Measurements from ENCODE around the gene NEU3.
"Not testable (repeated sequence)": the region's sequence is repeated elsewhere in the genome, so short reads cannot be mapped to it uniquely, and the experiment has no call there.

The NEU3 gene

GRCh38 chr11:75004215-75004614 lies 15.5 kb downstream of the NEU3 start:
- TF ChIP-seq ZNF274 (IDR thresholded peaks at IDR 0.05; ENCODE audit: low read depth, low read length) (no peak), YY1 (IDR thresholded peaks at IDR 0.05; ENCODE audit: insufficient read depth, insufficient read length) (no peak), SUZ12 (IDR thresholded peaks at IDR 0.05; ENCODE audit: extremely low read depth, insufficient read depth, insufficient read length) (no peak)
- no peak for DNase-seq (ENCODE audit: low read depth, low spot score)
- Histone ChIP-seq H3K36me3 (ENCODE audit: insufficient read depth, insufficient read length, low read length) (peaks cover 28% of the 10 kb centered on the region), H3K27me3 (ENCODE audit: insufficient read depth, insufficient read length) (no peaks in the 10 kb centered on the region), H3K4me1 (ENCODE audit: insufficient read depth, insufficient read length) (no peaks in the 10 kb centered on the region), H3K4me3 (ENCODE audit: insufficient read length, low read depth) (no peak overlapping the region), H3K9ac (ENCODE audit: insufficient read length, low read depth) (no peak overlapping the region), H3K9me3 (ENCODE audit: insufficient read depth, low read length) (no peaks in the 10 kb centered on the region)

DNA sequence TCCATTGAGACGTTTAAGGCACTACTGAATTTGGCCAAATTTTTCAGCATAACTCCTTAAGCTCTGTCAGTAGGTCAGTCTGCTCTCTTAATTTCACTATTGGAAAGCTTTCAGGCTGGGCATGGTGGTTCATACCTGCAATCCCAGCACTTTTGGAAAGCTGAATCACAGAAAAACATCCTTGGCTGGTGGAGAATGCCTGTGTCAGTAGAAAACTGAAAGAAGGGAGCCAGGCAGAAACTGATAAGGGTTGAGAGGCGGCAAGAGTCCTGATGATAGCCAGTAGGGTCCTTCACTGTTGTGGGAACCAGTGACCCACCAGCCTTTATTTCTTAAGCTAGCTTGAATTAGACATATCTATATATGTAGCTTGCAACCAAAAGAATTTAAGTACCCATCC lies 22.6 kb downstream of the NEU3 start:
- no peaks in the 10 kb centered on the region for H3K27me3 ChIP-seq (ENCODE audit: insufficient read depth, insufficient read length)

DNA sequence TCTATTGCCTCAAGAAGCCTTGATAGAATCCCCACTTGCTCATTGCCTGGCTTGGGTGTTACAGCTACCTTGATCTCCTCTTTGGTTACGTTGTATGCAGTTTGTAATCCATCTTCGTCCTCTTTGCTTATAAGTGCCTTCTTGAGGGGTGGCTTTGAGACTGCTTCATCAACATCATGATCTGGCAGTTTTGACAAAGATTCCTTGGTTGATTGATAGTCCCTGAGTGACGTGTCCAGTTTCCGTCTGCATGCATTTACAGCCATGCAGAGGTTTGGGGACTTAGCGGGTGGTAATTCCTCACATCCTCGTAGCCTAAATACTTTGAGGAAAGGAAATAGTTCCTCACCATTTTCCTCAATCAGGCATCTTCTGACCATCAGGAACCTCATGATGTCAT lies 23.1 kb downstream of the NEU3 start:
- no peak for DNase-seq (ENCODE audit: low read depth, low spot score)
- no peaks in the 10 kb centered on the region for H3K27me3 ChIP-seq (ENCODE audit: insufficient read depth, insufficient read length)
- TF ChIP-seq SUZ12 (IDR thresholded peaks at IDR 0.05; ENCODE audit: extremely low read depth, insufficient read depth, insufficient read length) (no peak), YY1 (IDR thresholded peaks at IDR 0.05; ENCODE audit: insufficient read depth, insufficient read length) (no peak)
- H3K4me1 ChIP-seq (ENCODE audit: insufficient read depth, insufficient read length) = no peaks in the 10 kb centered on the region
- H3K9ac ChIP-seq (ENCODE audit: insufficient read length, low read depth) = no peak overlapping the region
- no peak overlapping the region for H3K4me3 ChIP-seq (ENCODE audit: insufficient read length, low read depth)
- H3K9me3 ChIP-seq (ENCODE audit: insufficient read depth, low read length) = no peaks in the 10 kb centered on the region
- peaks cover 25% of the 10 kb centered on the region for H3K36me3 ChIP-seq (ENCODE audit: insufficient read depth, insufficient read length, low read length)

More for the DNA sequence above, 22.6 kb downstream of the NEU3 start:
- no peak for DNase-seq (ENCODE audit: low read depth, low spot score)
- H3K36me3 ChIP-seq (ENCODE audit: insufficient read depth, insufficient read length, low read length) = peaks cover 29% of the 10 kb centered on the region
- no peaks in the 10 kb centered on the region for H3K4me1 ChIP-seq (ENCODE audit: insufficient read depth, insufficient read length)
- H3K9me3 ChIP-seq (ENCODE audit: insufficient read depth, low read length) = no peaks in the 10 kb centered on the region
- H3K4me3 ChIP-seq (ENCODE audit: insufficient read length, low read depth) = no peak overlapping the region
- no peak for TF ChIP-seq ZNF274 (IDR thresholded peaks at IDR 0.05; ENCODE audit: low read depth, low read length)
- no peak for TF ChIP-seq SUZ12 (IDR thresholded peaks at IDR 0.05; ENCODE audit: extremely low read depth, insufficient read depth, insufficient read length)
- no peak for TF ChIP-seq YY1 (IDR thresholded peaks at IDR 0.05; ENCODE audit: insufficient read depth, insufficient read length)
- H3K9ac ChIP-seq (ENCODE audit: insufficient read length, low read depth) = no peak overlapping the region

DNA sequence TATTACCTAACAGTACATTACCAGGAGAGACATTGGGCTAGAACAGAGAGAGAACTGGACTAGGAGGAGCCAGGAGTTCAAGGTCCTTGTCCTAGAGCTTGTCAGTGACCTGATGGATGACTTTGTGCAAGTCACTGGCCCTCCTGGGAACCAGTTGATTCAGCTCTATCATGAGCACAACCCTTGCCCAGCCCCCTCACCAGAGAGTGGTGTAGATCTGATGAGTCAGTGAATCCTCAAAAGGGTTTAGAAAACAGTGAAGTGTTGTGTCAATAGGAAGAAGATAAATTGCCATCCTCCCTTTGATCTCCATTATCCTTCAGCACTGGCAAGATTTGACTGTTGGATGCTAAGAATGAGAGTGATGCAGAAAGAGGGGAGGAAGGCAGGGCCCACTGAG lies 24.3 kb downstream of the NEU3 start:
- no peak for DNase-seq (ENCODE audit: low read depth, low spot score)
- peaks cover 20% of the 10 kb centered on the region for H3K36me3 ChIP-seq (ENCODE audit: insufficient read depth, insufficient read length, low read length)

DNA sequence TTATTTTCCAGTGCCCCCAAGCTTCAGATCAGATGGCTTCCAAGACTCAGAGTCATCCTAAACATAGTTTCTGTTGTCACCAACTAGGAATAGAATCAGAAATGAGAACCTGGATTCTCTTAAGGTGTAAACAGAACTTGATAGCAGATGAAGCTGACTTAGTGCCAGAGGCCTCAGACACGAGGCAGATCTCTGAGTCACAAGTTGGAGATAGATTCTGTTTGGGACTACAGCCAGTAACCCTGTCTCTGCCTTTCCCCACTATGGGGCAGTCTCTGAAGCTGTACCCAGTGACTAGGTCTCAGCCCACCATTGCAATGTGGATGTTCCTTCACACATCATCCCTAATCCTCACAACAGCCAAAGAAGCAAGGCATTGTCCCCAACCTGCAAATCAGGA lies 25.4 kb downstream of the NEU3 start:
- no peak for DNase-seq (ENCODE audit: low read depth, low spot score)
- TF ChIP-seq SUZ12 (IDR thresholded peaks at IDR 0.05; ENCODE audit: extremely low read depth, insufficient read depth, insufficient read length) (no peak), ZNF274 (IDR thresholded peaks at IDR 0.05; ENCODE audit: low read depth, low read length) (no peak), YY1 (IDR thresholded peaks at IDR 0.05; ENCODE audit: insufficient read depth, insufficient read length) (no peak)
- Histone ChIP-seq H3K4me1 (ENCODE audit: insufficient read depth, insufficient read length) (no peaks in the 10 kb centered on the region), H3K36me3 (ENCODE audit: insufficient read depth, insufficient read length, low read length) (peaks cover 18% of the 10 kb centered on the region), H3K4me3 (ENCODE audit: insufficient read length, low read depth) (no peak overlapping the region), H3K9ac (ENCODE audit: insufficient read length, low read depth) (no peak overlapping the region), H3K9me3 (ENCODE audit: insufficient read depth, low read length) (peaks cover 12% of the 10 kb centered on the region; the same call in 1 of the 2 replicates), H3K27me3 (ENCODE audit: insufficient read depth, insufficient read length) (no peaks in the 10 kb centered on the region)

More for the DNA sequence above, 24.3 kb downstream of the NEU3 start:
- Histone ChIP-seq H3K9me3 (ENCODE audit: insufficient read depth, low read length) (peaks cover 7% of the 10 kb centered on the region; the same call in 1 of the 2 replicates), H3K4me3 (ENCODE audit: insufficient read length, low read depth) (no peak overlapping the region), H3K27me3 (ENCODE audit: insufficient read depth, insufficient read length) (no peaks in the 10 kb centered on the region), H3K9ac (ENCODE audit: insufficient read length, low read depth) (no peak overlapping the region), H3K4me1 (ENCODE audit: insufficient read depth, insufficient read length) (no peaks in the 10 kb centered on the region)
- TF ChIP-seq YY1 (IDR thresholded peaks at IDR 0.05; ENCODE audit: insufficient read depth, insufficient read length) (no peak), ZNF274 (IDR thresholded peaks at IDR 0.05; ENCODE audit: low read depth, low read length) (no peak), SUZ12 (IDR thresholded peaks at IDR 0.05; ENCODE audit: extremely low read depth, insufficient read depth, insufficient read length) (no peak)

DNA sequence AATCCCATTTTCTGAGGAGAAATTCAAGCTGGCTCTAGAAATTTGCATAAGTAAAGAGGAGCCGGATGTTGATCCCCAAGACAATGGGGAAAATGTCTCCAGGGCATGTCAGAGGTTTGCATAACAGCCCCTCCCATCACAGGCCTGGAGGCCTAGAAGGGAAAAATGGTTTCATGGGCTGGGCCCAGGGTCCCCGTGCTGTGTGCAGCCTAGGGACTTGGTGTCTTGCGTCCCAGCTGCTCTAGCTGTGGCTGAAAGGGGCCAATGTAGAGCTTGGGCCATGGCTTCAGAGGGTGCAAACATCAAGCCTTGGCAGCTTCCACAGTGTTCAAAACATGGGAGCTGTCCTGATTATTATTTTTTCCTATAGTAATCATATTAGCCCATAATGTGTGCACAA lies 30.5 kb downstream of the NEU3 start:
- not testable (repeated sequence) for H3K36me3 ChIP-seq (ENCODE audit: insufficient read depth, insufficient read length, low read length); H3K4me3 ChIP-seq (ENCODE audit: insufficient read length, low read depth); H3K9ac ChIP-seq (ENCODE audit: insufficient read length, low read depth); H3K4me1 ChIP-seq (ENCODE audit: insufficient read depth, insufficient read length); H3K27me3 ChIP-seq (ENCODE audit: insufficient read depth, insufficient read length); DNase-seq (ENCODE audit: low read depth, low spot score)
- H3K9me3 ChIP-seq (ENCODE audit: insufficient read depth, low read length) = peaks cover 33% of the 10 kb centered on the region; the same call in 1 of the 2 replicates

DNA sequence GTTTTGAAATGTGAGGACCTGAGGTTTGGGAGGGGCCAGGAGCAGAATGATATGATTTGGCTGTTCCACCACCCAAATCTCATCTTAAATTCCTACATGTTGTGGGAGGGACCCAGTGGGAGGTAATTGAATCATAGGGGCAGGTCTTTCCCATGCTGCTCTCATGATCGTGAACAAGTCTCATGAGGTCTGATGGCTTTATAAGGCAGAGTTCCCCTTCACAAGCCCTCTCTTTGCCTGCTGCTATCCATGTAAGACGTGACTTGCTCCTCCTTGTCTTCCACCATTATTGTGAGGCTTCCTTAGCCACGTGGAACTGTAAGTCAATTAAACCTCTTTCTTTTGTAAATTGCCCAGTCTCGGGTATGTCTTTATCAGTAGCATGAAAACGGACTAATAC lies 31.6 kb downstream of the NEU3 start:
- not testable (repeated sequence) for H3K36me3 ChIP-seq (ENCODE audit: insufficient read depth, insufficient read length, low read length); H3K9ac ChIP-seq (ENCODE audit: insufficient read length, low read depth); H3K4me3 ChIP-seq (ENCODE audit: insufficient read length, low read depth); H3K4me1 ChIP-seq (ENCODE audit: insufficient read depth, insufficient read length); H3K27me3 ChIP-seq (ENCODE audit: insufficient read depth, insufficient read length); DNase-seq (ENCODE audit: low read depth, low spot score)
- peaks cover 33% of the 10 kb centered on the region; the same call in 1 of the 2 replicates for H3K9me3 ChIP-seq (ENCODE audit: insufficient read depth, low read length)

DNA sequence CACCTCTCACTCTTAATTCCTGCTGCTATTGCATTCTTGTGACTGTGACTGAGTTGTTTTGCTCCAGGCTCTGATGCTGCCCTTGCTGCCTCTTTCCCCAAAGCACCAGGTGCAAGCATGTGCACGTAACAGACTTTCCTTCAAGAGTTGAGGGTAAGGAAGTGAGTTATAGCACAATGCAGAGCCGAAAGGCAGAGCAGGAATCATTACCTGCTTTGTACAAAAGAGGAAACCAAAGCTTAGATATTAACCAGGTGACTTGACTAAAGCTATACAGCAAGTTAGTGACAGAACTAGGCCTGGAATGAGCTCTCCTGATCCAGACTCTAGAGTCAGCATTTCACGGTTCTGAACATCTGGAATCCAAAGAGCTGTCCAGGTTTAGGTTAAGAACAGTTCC lies 33.6 kb downstream of the NEU3 start:
- Histone ChIP-seq H3K9me3 (ENCODE audit: insufficient read depth, low read length) (peaks cover 33% of the 10 kb centered on the region; the same call in 1 of the 2 replicates), H3K4me3 (ENCODE audit: insufficient read length, low read depth) (no peak overlapping the region), H3K36me3 (ENCODE audit: insufficient read depth, insufficient read length, low read length) (no peaks in the 10 kb centered on the region), H3K9ac (ENCODE audit: insufficient read length, low read depth) (no peak overlapping the region), H3K27me3 (ENCODE audit: insufficient read depth, insufficient read length) (no peaks in the 10 kb centered on the region), H3K4me1 (ENCODE audit: insufficient read depth, insufficient read length) (no peaks in the 10 kb centered on the region)
- TF ChIP-seq ZNF274 (IDR thresholded peaks at IDR 0.05; ENCODE audit: low read depth, low read length) (no peak), SUZ12 (IDR thresholded peaks at IDR 0.05; ENCODE audit: extremely low read depth, insufficient read depth, insufficient read length) (no peak), YY1 (IDR thresholded peaks at IDR 0.05; ENCODE audit: insufficient read depth, insufficient read length) (no peak)
- no peak for DNase-seq (ENCODE audit: low read depth, low spot score)
